ENCODE data around the gene NOD2. TPM values are rescaled to one million over a fixed set of nuclear protein-coding genes. Genes with fewer than 3 reads are reported as not detected.

The NOD2 gene
- total RNA-seq, 1 experiment from 2014 or later: 0.07 TPM

GRCh38 chr16:50709980-50710379, 16.6 kb downstream of the NOD2 start:
- Histone ChIP-seq H3K4me3 (ENCODE audit: low read length) (no peak overlapping the region), H3K9me2 (replicated peaks; ENCODE audit: low read length) (no peaks in the 10 kb centered on the region), H3K9me3 (ENCODE audit: low read length) (no peaks in the 10 kb centered on the region), H3K27me3 (ENCODE audit: low read length) (no peaks in the 10 kb centered on the region), H3K4me2 (ENCODE audit: low read length) (no peak overlapping the region), H3K79me2 (ENCODE audit: low read length) (no peaks in the 10 kb centered on the region), H3K9ac (ENCODE audit: low read length) (no peak overlapping the region), H4K20me1 (ENCODE audit: low read length) (no peaks in the 10 kb centered on the region), H2AFZ (ENCODE audit: low read length) (no peak overlapping the region), H3K27ac (ENCODE audit: low read length) (no peak overlapping the region), H3K36me3 (ENCODE audit: low read depth, low read length) (no peaks in the 10 kb centered on the region), H3F3A (ENCODE audit: low read length, unreplicated experiment) (no peaks in the 10 kb centered on the region), H3K4me1 (ENCODE audit: insufficient read depth, low read length) (no peaks in the 10 kb centered on the region)
- intact Hi-C loops (cut with micrococcal nuclease): no loop called here
- no peak for ATAC-seq
- ChIA-PET CTCF (no interaction called here), POLR2A (ENCODE audit: unreplicated experiment) (no interaction called here)
- no TSS peak for BruUV-seq (replicated peaks)
- no peak for TF ChIP-seq EZH2phosphoT487 (IDR thresholded peaks at IDR 0.05; ENCODE audit: borderline replicate concordance, low read length)
- TF ChIP-seq, protein P1, sequence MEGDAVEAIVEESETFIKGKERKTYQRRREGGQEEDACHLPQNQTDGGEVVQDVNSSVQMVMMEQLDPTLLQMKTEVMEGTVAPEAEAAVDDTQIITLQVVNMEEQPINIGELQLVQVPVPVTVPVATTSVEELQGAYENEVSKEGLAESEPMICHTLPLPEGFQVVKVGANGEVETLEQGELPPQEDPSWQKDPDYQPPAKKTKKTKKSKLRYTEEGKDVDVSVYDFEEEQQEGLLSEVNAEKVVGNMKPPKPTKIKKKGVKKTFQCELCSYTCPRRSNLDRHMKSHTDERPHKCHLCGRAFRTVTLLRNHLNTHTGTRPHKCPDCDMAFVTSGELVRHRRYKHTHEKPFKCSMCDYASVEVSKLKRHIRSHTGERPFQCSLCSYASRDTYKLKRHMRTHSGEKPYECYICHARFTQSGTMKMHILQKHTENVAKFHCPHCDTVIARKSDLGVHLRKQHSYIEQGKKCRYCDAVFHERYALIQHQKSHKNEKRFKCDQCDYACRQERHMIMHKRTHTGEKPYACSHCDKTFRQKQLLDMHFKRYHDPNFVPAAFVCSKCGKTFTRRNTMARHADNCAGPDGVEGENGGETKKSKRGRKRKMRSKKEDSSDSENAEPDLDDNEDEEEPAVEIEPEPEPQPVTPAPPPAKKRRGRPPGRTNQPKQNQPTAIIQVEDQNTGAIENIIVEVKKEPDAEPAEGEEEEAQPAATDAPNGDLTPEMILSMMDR (conservative IDR thresholded peaks at IDR 0.05; ENCODE audit: low read depth, low read length): no peak
- no peak for TF ChIP-seq EZH2 (IDR thresholded peaks at IDR 0.05; ENCODE audit: low read length, unreplicated experiment)
- no peak for DNase-seq

- Histone ChIP-seq H2AFZ (ENCODE audit: low read length) (no peak overlapping the region), H3K27me3 (ENCODE audit: low read length) (no peaks in the 10 kb centered on the region), H3K4me1 (ENCODE audit: insufficient read depth, low read length) (no peaks in the 10 kb centered on the region), H3K9me3 (ENCODE audit: low read length) (no peaks in the 10 kb centered on the region), H4K20me1 (ENCODE audit: low read length) (no peaks in the 10 kb centered on the region), H3K9me2 (replicated peaks; ENCODE audit: low read length) (no peaks in the 10 kb centered on the region), H3K4me2 (ENCODE audit: low read length) (no peak overlapping the region), H3K36me3 (ENCODE audit: low read depth, low read length) (no peaks in the 10 kb centered on the region), H3K4me3 (ENCODE audit: low read length) (no peak overlapping the region), H3K9ac (ENCODE audit: low read length) (no peak overlapping the region), H3K27ac (ENCODE audit: low read length) (no peak overlapping the region), H3K79me2 (ENCODE audit: low read length) (no peaks in the 10 kb centered on the region), H3F3A (ENCODE audit: low read length, unreplicated experiment) (no peaks in the 10 kb centered on the region)
- ChIA-PET POLR2A (ENCODE audit: unreplicated experiment) (no interaction called here), CTCF (no interaction called here)
- TF ChIP-seq EZH2phosphoT487 (IDR thresholded peaks at IDR 0.05; ENCODE audit: borderline replicate concordance, low read length) (no peak), EZH2 (IDR thresholded peaks at IDR 0.05; ENCODE audit: low read length, unreplicated experiment) (no peak)
- TF ChIP-seq, protein P1 (conservative IDR thresholded peaks at IDR 0.05; ENCODE audit: low read depth, low read length): no peak
- ATAC-seq (no peak), DNase-seq (no peak)
- intact Hi-C loops (cut with micrococcal nuclease): no loop called here
- BruUV-seq (replicated peaks): no TSS peak
Observed at GRCh38 chr16:50711040-50711439, 17.6 kb downstream of the NOD2 start.

- intact Hi-C loops (cut with micrococcal nuclease): no loop called here
Observed at GRCh38 chr16:50711862-50712559, 18.6 kb downstream of the NOD2 start.

More at GRCh38 chr16:50711862-50712559, 18.6 kb downstream of the NOD2 start:
- Histone ChIP-seq H3K36me3 (ENCODE audit: low read depth, low read length) (no peaks in the 10 kb centered on the region), H3K4me1 (ENCODE audit: insufficient read depth, low read length) (no peaks in the 10 kb centered on the region), H3K9ac (ENCODE audit: low read length) (no peak overlapping the region), H3F3A (ENCODE audit: low read length, unreplicated experiment) (no peaks in the 10 kb centered on the region), H3K4me2 (ENCODE audit: low read length) (no peak overlapping the region), H3K27ac (ENCODE audit: low read length) (no peak overlapping the region), H3K27me3 (ENCODE audit: low read length) (no peaks in the 10 kb centered on the region), H2AFZ (ENCODE audit: low read length) (no peak overlapping the region), H3K79me2 (ENCODE audit: low read length) (no peaks in the 10 kb centered on the region), H3K9me3 (ENCODE audit: low read length) (no peaks in the 10 kb centered on the region), H3K4me3 (ENCODE audit: low read length) (no peak overlapping the region), H3K9me2 (replicated peaks; ENCODE audit: low read length) (no peaks in the 10 kb centered on the region), H4K20me1 (ENCODE audit: low read length) (no peaks in the 10 kb centered on the region)
- ATAC-seq: no peak
- no peak for DNase-seq
- TF ChIP-seq EZH2phosphoT487 (IDR thresholded peaks at IDR 0.05; ENCODE audit: borderline replicate concordance, low read length) (no peak), EZH2 (IDR thresholded peaks at IDR 0.05; ENCODE audit: low read length, unreplicated experiment) (no peak)
- TF ChIP-seq, protein P1 (conservative IDR thresholded peaks at IDR 0.05; ENCODE audit: low read depth, low read length): no peak
- no TSS peak for BruUV-seq (replicated peaks)
- CTCF ChIA-PET: no interaction called here
- POLR2A ChIA-PET (ENCODE audit: unreplicated experiment): no interaction called here

All from PC-3 (cell line).